SK-N-SH treated with all-trans-retinoic acid at 6 μM for 48 hours (cell line): ENCODE measurements around the gene RPL39L.

Source experiments
- ARNTL ChIP-seq: fragments of 450-650 bp; formaldehyde crosslinking; IDR thresholded peaks from 2 replicates; pipeline ENCODE4 v1.5.0; 2020; ENCODE audit warnings: low read depth, mild to moderate bottlenecking, moderate library complexity, borderline replicate concordance
- ESRRG ChIP-seq: fragments of 250-450 bp; sonication (Bioruptor Pico); IDR thresholded peaks from 2 replicates; pipeline ENCODE4 v1.6.1; 2021; ENCODE audit warnings: mild to moderate bottlenecking
- GLIS3 ChIP-seq: fragments of 250-450 bp; sonication (Bioruptor Pico); IDR thresholded peaks from 2 replicates; pipeline ENCODE4 v1.5.0; 2020; ENCODE audit warnings: mild to moderate bottlenecking, moderate library complexity
- ISL1 ChIP-seq: fragments of 250-450 bp; sonication (Bioruptor Pico); IDR thresholded peaks from 2 replicates; pipeline ENCODE4 v2.1.2; 2022; ENCODE audit warnings: mild to moderate bottlenecking, moderate library complexity
- PATZ1 ChIP-seq: fragments of 250-450 bp; sonication (Bioruptor Pico); IDR thresholded peaks from 2 replicates; pipeline ENCODE4 v1.8.0; 2020; ENCODE audit warnings: mild to moderate bottlenecking, moderate library complexity, borderline replicate concordance
- POU6F1 ChIP-seq: fragments of 250-450 bp; sonication (Bioruptor Pico); IDR thresholded peaks from 2 replicates; pipeline ENCODE4 v1.8.0; 2021; ENCODE audit warnings: low read depth, mild to moderate bottlenecking, moderate library complexity, borderline replicate concordance
- TCF4 ChIP-seq: fragments of 250-450 bp; sonication (Bioruptor Pico); IDR thresholded peaks from 2 replicates; pipeline ENCODE4 v1.8.0; 2021; ENCODE audit warnings: mild to moderate bottlenecking, moderate library complexity, borderline replicate concordance
- TOX ChIP-seq: fragments of 250-450 bp; sonication (Bioruptor Pico); IDR thresholded peaks from 2 replicates; pipeline ENCODE4 v1.8.0; 2021; ENCODE audit warnings: mild to moderate bottlenecking, moderate library complexity, borderline replicate concordance
- ZFP3 ChIP-seq: fragments of 250-450 bp; sonication (Bioruptor Pico); IDR thresholded peaks from 2 replicates; pipeline ENCODE4 v1.5.0; 2020; ENCODE audit warnings: mild to moderate bottlenecking, moderate library complexity
- ZFP30 ChIP-seq: fragments of 450-650 bp; formaldehyde crosslinking; IDR thresholded peaks from 2 replicates; pipeline ENCODE4 v1.5.0; 2022; ENCODE audit warnings: mild to moderate bottlenecking, moderate library complexity
- ZNF8 ChIP-seq: fragments of 450-650 bp; formaldehyde crosslinking; IDR thresholded peaks from 2 replicates; pipeline ENCODE4 v1.5.0; 2020; ENCODE audit warnings: mild to moderate bottlenecking, moderate library complexity

GRCh38 chr3:187085021-187085666 is 54.2 kb downstream of the RPL39L start:
- no peak for TF ChIP-seq TOX (CRISPR knock-in tag)
- TF ChIP-seq ESRRG, result no peak
- TF ChIP-seq ARNTL (CRISPR knock-in tag), result no peak
- TF ChIP-seq GLIS3 (CRISPR knock-in tag), result no peak
- TF ChIP-seq PATZ1 (CRISPR knock-in tag), result no peak
- no peak for TF ChIP-seq ZFP3 (CRISPR knock-in tag)
- TF ChIP-seq TCF4 (CRISPR knock-in tag), result no peak
- TF ChIP-seq ZNF8, result no peak
- no peak for TF ChIP-seq ZFP30
- no peak for TF ChIP-seq ISL1 (CRISPR knock-in tag)
- no peak for TF ChIP-seq POU6F1 (CRISPR knock-in tag)
